K562 (cell line): ENCODE data around the gene LRIT1. TPM values are rescaled to one million over a fixed set of nuclear protein-coding genes. Genes with fewer than 3 reads are reported as not detected.

ENCODE experiments used
- ATAC-seq: fragments of 200-7000 bp; cut with Tn5 transposase; 3 replicates; pipeline ENCODE4 v1.9.1; 2020; ENCODE audit warnings: moderate library complexity
- BruUV-seq: library from RNA; stranded (reverse); fragments of 400-500 nt; replicated peaks from 2 replicates; lab custom pipeline; 2021; lab: Mats Ljungman, UMichigan
- CTCF ChIA-PET: fragments of 300-600 bp; formaldehyde crosslinking; extraction: SDS; loops from one replicate; lab custom pipeline; 2021; ENCODE audit warnings: low intra/inter-chr PET ratio; lab: Yijun Ruan, JAX
- POLR2A ChIA-PET: fragments of 300-600, 350-650 bp; sonication (Branson Sonifier 250); formaldehyde crosslinking; extraction: SDS; loops from one replicate; lab custom pipeline; 2021; ENCODE audit warnings: antibody characterized with exemption, inconsistent platforms; lab: Yijun Ruan, JAX
- DNase-seq, 4 experiments: peaks; one replicate each; pipeline versions ENCODE4 v3.0.0 to v3.0.0-alpha.2; 2011 to 2018; ENCODE audit warnings: low spot score in 3 of 4, mixed read lengths in 3 of 4; ENCODE audit errors: extremely low read depth in 1 of 4
- FAIRE-seq: peaks from 2 replicates; lab custom pipeline; 2011; peaks lifted over from hg19 to GRCh38; lab: Jason Lieb, UNC
- H2AFZ ChIP-seq: 2 replicates; pipeline ENCODE4 v1.6.0; 2011; ENCODE audit warnings: low read depth, low read length, control low read depth, inconsistent platforms
- H3K27ac ChIP-seq: fragments of 200-600 bp; 3 replicates; pipeline ENCODE4 v1.8.0; 2011; ENCODE audit warnings: low read depth, mild to moderate bottlenecking, control low read depth, inconsistent platforms, low read length, moderate library complexity, mixed read lengths; ENCODE audit errors: extremely low read depth
- H3K27me3 ChIP-seq, 2 experiments: fragments of 300-600 bp in 1 of 2; 2 replicates in 1 of 2; 3 replicates in 1 of 2; pipeline versions ENCODE4 v1.6.0 to v1.8.0; 2011; ENCODE audit warnings: inconsistent platforms in 2 of 2, low read length in 2 of 2, mild to moderate bottlenecking in 1 of 2, mixed read lengths in 1 of 2, moderate library complexity in 1 of 2; ENCODE audit not compliant: control insufficient read depth in 2 of 2, insufficient read depth in 2 of 2
- H3K36me3 ChIP-seq: fragments of 300-600 bp; 3 replicates; pipeline ENCODE4 v1.8.0; 2011; ENCODE audit warnings: mild to moderate bottlenecking, low read length, inconsistent platforms; ENCODE audit not compliant: control insufficient read depth, insufficient read depth
- H3K4me1 ChIP-seq, 2 experiments: fragments of 200-600 bp in 1 of 2; replicated peaks in 1 of 2; 2 replicates in 1 of 2; 3 replicates in 1 of 2; pipeline versions ENCODE4 v1.5.1 to v1.8.0; 2011; ENCODE audit warnings: inconsistent platforms in 2 of 2, low read length in 2 of 2, mild to moderate bottlenecking in 1 of 2, mixed read lengths in 1 of 2, moderate library complexity in 1 of 2; ENCODE audit not compliant: control insufficient read depth in 2 of 2, insufficient read depth in 2 of 2
- H3K4me2 ChIP-seq: 2 replicates; pipeline ENCODE4 v1.6.1; 2011; ENCODE audit warnings: low read length, control low read depth, inconsistent platforms, mixed read lengths; ENCODE audit not compliant: insufficient read depth
- H3K4me3 ChIP-seq: fragments of 200-600 bp; sonication (generic), shearing (Covaris generic); 2 replicates; pipeline ENCODE4 v1.5.1; 2016; ENCODE audit warnings: control low read depth, inconsistent platforms
- H3K79me2 ChIP-seq: fragments of 200-600 bp; 3 replicates; pipeline ENCODE4 v1.8.0; 2011; ENCODE audit warnings: low read length, inconsistent platforms; ENCODE audit not compliant: control insufficient read depth, insufficient read depth
- H3K9ac ChIP-seq, 2 experiments: 2 replicates each; pipeline versions ENCODE4 v1.6.0 to v1.6.1; 2011; ENCODE audit warnings: low read depth in 2 of 2, low read length in 2 of 2, control low read depth in 1 of 2, inconsistent platforms in 1 of 2, mild to moderate bottlenecking in 1 of 2, mixed read lengths in 1 of 2; ENCODE audit not compliant: insufficient read depth in 1 of 2
- H3K9me1 ChIP-seq: one replicate; pipeline ENCODE4 v1.6.0; 2011; ENCODE audit warnings: inconsistent platforms, mild to moderate bottlenecking, low read length, moderate library complexity; ENCODE audit not compliant: control insufficient read depth, insufficient read depth
- H3K9me3 ChIP-seq: replicated peaks from 2 replicates; pipeline ENCODE4 v1.5.1; 2011; ENCODE audit warnings: low read depth, low read length, inconsistent platforms; ENCODE audit not compliant: control insufficient read depth, insufficient read depth
- H4K20me1 ChIP-seq: replicated peaks from 2 replicates; pipeline ENCODE4 v1.6.1; 2011; ENCODE audit warnings: low read length, inconsistent platforms, mixed read lengths; ENCODE audit not compliant: control insufficient read depth, insufficient read depth
- IRF1 ChIP-seq: sonication (generic); formaldehyde crosslinking; IDR thresholded peaks from 2 replicates; pipeline ENCODE4 v1.8.0; 2022; ENCODE audit warnings: missing genetic modification reagents, mild to moderate bottlenecking, borderline replicate concordance
- THRA ChIP-seq: fragments of 450-650 bp; IDR thresholded peaks from 2 replicates; pipeline ENCODE4 v1.6.1; 2017; ENCODE audit warnings: mild to moderate bottlenecking, moderate library complexity
- ZNF444 ChIP-seq: fragments of 250-450 bp; sonication (Bioruptor Pico); IDR thresholded peaks from 2 replicates; pipeline ENCODE4 v1.4.0; 2020; ENCODE audit warnings: mild to moderate bottlenecking, moderate library complexity
- WGBS: fragments of 100-300 bp; shearing (Covaris generic); methylation state at CpG from one replicate; pipeline ENCODE4 v1.1.6; 2016; ENCODE audit warnings: low coverage, mixed read lengths; ENCODE audit not compliant: insufficient coverage; ENCODE audit errors: missing lambda C conversion rate; 5-methylcytosine and 5-hydroxymethylcytosine counted together
- in situ Hi-C: fragments of 300-500 bp; cut with MboI; formaldehyde crosslinking; loops from 4 replicates; pipeline ENCODE4 v1.15.0; 2018; ENCODE audit warnings: inconsistent platforms, mixed read lengths
- intact Hi-C: fragments of 100-400 bp; cut with micrococcal nuclease; formaldehyde crosslinking; loops from 2 replicates; pipeline ENCODE4 v1.14.2; 2022
- polyA plus RNA-seq, 8 experiments: library from polyadenylated mRNA; depleted of rRNA in 4 of 8; stranded (reverse) in 5 of 8; unstranded in 3 of 8; fragments of >200 nt; fragmentation: Nextera tagmentation in 2 of 8; fragmentation: Illumina TruSeq in 1 of 8; extraction: Ambion mirVana in 2 of 8; extraction: Trizol in 1 of 8; gene quantifications; 2 replicates each; pipeline versions ENCODE4 v1.2.1 to v1.2.3, GENCODE V29; 2011 to 2014; ENCODE audit warnings: inconsistent platforms in 1 of 8, missing spikeins in 1 of 8
- total RNA-seq, 7 experiments: library from RNA; depleted of rRNA in 6 of 7; stranded (reverse); fragments of >200 nt in 6 of 7; fragmentation: Illumina TruSeq in 2 of 7; extraction: Trizol in 2 of 7; gene quantifications; 2 replicates each; pipeline versions ENCODE4 v1.2.1 to v1.2.3, GENCODE V29; 2011 to 2021; ENCODE audit warnings: low replicate concordance in 1 of 7
- TF ChIP-seq, protein P1 (sequence below), 2 experiments: IDR thresholded peaks; 2 replicates each; pipeline ENCODE4 v1.6.1; 2011; ENCODE audit warnings: borderline replicate concordance in 1 of 2, control low read depth in 1 of 2, low read depth in 1 of 2, low read length in 1 of 2, mild to moderate bottlenecking in 1 of 2, mixed read lengths in 1 of 2, moderate library complexity in 1 of 2; ENCODE audit not compliant: insufficient read depth in 1 of 2, insufficient read length in 1 of 2, poor library complexity in 1 of 2, severe bottlenecking in 1 of 2; ENCODE audit errors: extremely low read depth in 1 of 2

LRIT1 gene
- total and polyA plus RNA-seq, 9 of the 15 experiments (the other 6 are each of a cell fraction or from before 2014, with no cell fraction given): not detected

DNA sequence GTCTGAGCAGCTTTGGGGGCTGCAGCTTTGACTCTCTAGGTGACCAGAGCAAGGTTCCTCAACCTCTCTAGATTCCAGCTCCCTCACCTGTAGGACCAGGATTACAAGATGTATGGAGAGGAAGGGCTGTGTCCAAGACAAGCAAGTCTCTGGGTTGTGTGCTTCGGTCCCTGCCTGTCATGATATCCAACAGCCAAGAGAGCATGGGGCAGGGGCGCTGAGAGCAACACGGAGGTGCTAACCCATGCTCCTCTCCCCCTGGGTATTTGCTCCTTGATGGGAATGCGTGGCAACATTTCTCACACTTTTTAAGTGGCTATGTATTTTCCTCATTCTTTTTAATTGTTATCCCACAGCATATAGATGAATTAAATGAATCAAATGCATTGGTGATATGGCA lies 36.7 kb downstream of the LRIT1 start:
- Histone ChIP-seq H3K9me3 (no peaks in the 10 kb centered on the region), H4K20me1 (no peaks in the 10 kb centered on the region), H3K4me1 (peaks cover 13 to 15% of the 10 kb centered on the region in 2 experiments; a peak in 4 of 5 replicates), H3K36me3 (no peaks in the 10 kb centered on the region), H3K4me2 (no peak overlapping the region), H3K27me3 (peaks cover 9 to 27% of the 10 kb centered on the region in 2 experiments), H2AFZ (no peak overlapping the region), H3K4me3 (no peak overlapping the region), H3K27ac (no peak overlapping the region), H3K9ac (no peak overlapping the region), H3K79me2 (no peaks in the 10 kb centered on the region), H3K9me1 (no peaks in the 10 kb centered on the region)
- 2% methylated on average over 4 of the region's 4 CpGs for WGBS
- DNase-seq (no peak), ATAC-seq (no peak), FAIRE-seq (no peak)
- POLR2A ChIA-PET: interaction anchor here (0.6 kb wide), 1 partner anchor 44 kb away, joined by 4 read pairs; no protein-coding TSS in a partner anchor
- CTCF ChIA-PET: interaction anchor here (1.9 to 2.1 kb wide), 2 partner anchors 57 to 78 kb away, joined by 12 to 19 read pairs; no protein-coding TSS in a partner anchor
- intact Hi-C loops (loop anchor here (1.0 to 2.0 kb wide), 2 partner anchors 56 to 78 kb away; no protein-coding TSS in a partner anchor), in situ Hi-C loops (no loop called here)
- TF ChIP-seq, protein P1, sequence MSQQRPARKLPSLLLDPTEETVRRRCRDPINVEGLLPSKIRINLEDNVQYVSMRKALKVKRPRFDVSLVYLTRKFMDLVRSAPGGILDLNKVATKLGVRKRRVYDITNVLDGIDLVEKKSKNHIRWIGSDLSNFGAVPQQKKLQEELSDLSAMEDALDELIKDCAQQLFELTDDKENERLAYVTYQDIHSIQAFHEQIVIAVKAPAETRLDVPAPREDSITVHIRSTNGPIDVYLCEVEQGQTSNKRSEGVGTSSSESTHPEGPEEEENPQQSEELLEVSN (IDR thresholded peaks at IDR 0.05; ENCODE audit: borderline replicate concordance in 1 of 2, extremely low read depth in 1 of 2, insufficient read depth in 1 of 2, insufficient read length in 1 of 2, low read depth in 1 of 2, low read length in 1 of 2, poor library complexity in 1 of 2, severe bottlenecking in 1 of 2): no peak
- no peak for TF ChIP-seq ZNF444 (CRISPR knock-in tag)
- TF ChIP-seq IRF1 (CRISPR knock-in tag): no peak
- no peak for TF ChIP-seq THRA
- BruUV-seq: no TSS peak
